MG63 (cell line): ENCODE measurements around the gene PKN2. TPM values are rescaled to one million over a fixed set of nuclear protein-coding genes. Genes with fewer than 3 reads are reported as not detected.

Experiments used
- DNase-seq: peaks from one replicate; pipeline ENCODE4 v3.0.0-alpha.2; 2020
- H3K27me3 ChIP-seq: fragments of 250-450 bp; sonication (Bioruptor Pico); 2 replicates; pipeline ENCODE4 v1.5.1; 2020; ENCODE audit warnings: mild to moderate bottlenecking, moderate library complexity
- H3K36me3 ChIP-seq: fragments of 250-450 bp; sonication (Bioruptor Pico); 2 replicates; pipeline ENCODE4 v1.5.1; 2020; ENCODE audit warnings: mild to moderate bottlenecking, moderate library complexity
- H3K4me3 ChIP-seq: fragments of 250-450 bp; sonication (Bioruptor Pico); 2 replicates; pipeline ENCODE4 v1.5.1; 2020; ENCODE audit warnings: mild to moderate bottlenecking, moderate library complexity
- H3K9me3 ChIP-seq: fragments of 250-450 bp; sonication (Bioruptor Pico); 2 replicates; pipeline ENCODE4 v1.5.1; 2020; ENCODE audit warnings: mild to moderate bottlenecking, moderate library complexity
- total RNA-seq: library from RNA; depleted of rRNA; stranded (reverse); fragments of >200 nt; shearing (Covaris generic); gene quantifications from 2 replicates; pipeline ENCODE4 v1.2.3, GENCODE V29; 2014; ENCODE audit warnings: low replicate concordance

PKN2 gene
- total RNA-seq, 1 experiment from 2014 or later, result 18.0 TPM

GRCh38 chr1:88742531-88742930, 58.5 kb downstream of the PKN2 start:
- H3K4me3 ChIP-seq, result no peak overlapping the region
- peaks cover 7% of the 10 kb centered on the region for H3K36me3 ChIP-seq
- DNase-seq, result no peak
- no peaks in the 10 kb centered on the region for H3K9me3 ChIP-seq
- H3K27me3 ChIP-seq, result no peaks in the 10 kb centered on the region

- no peak for DNase-seq
- Histone ChIP-seq H3K4me3 (no peak overlapping the region), H3K36me3 (peaks cover 7% of the 10 kb centered on the region), H3K27me3 (no peaks in the 10 kb centered on the region), H3K9me3 (no peaks in the 10 kb centered on the region)
Measured at GRCh38 chr1:88744142-88744541, 60.1 kb downstream of the PKN2 start.

GRCh38 chr1:88746916-88747315, 62.8 kb downstream of the PKN2 start:
- Histone ChIP-seq H3K27me3 (no peaks in the 10 kb centered on the region), H3K4me3 (no peak overlapping the region), H3K36me3 (peaks cover 7% of the 10 kb centered on the region), H3K9me3 (no peaks in the 10 kb centered on the region)
- DNase-seq, result no peak

GRCh38 chr1:88751714-88752113, 67.6 kb downstream of the PKN2 start:
- Histone ChIP-seq H3K27me3 (no peaks in the 10 kb centered on the region), H3K36me3 (no peaks in the 10 kb centered on the region; the same call in 1 of the 2 replicates), H3K4me3 (no peak overlapping the region), H3K9me3 (no peaks in the 10 kb centered on the region)
- DNase-seq, result no peak

GRCh38 chr1:88753506-88753905, 69.4 kb downstream of the PKN2 start:
- Histone ChIP-seq H3K9me3 (no peaks in the 10 kb centered on the region), H3K36me3 (no peaks in the 10 kb centered on the region; the same call in 1 of the 2 replicates), H3K4me3 (no peak overlapping the region), H3K27me3 (no peaks in the 10 kb centered on the region)
- DNase-seq, result no peak

- Histone ChIP-seq H3K4me3 (no peak overlapping the region), H3K9me3 (no peaks in the 10 kb centered on the region), H3K36me3 (peaks cover 5% of the 10 kb centered on the region; the same call in 1 of the 2 replicates), H3K27me3 (no peaks in the 10 kb centered on the region)
- DNase-seq, result no peak
Measured at GRCh38 chr1:88763649-88764406, 79.8 kb downstream of the PKN2 start.

GRCh38 chr1:88768187-88768586, 84.1 kb downstream of the PKN2 start:
- no peak overlapping the region for H3K4me3 ChIP-seq
- peaks cover 10% of the 10 kb centered on the region; the same call in 1 of the 2 replicates for H3K36me3 ChIP-seq
- no peak for DNase-seq
- H3K9me3 ChIP-seq, result no peaks in the 10 kb centered on the region
- H3K27me3 ChIP-seq, result no peaks in the 10 kb centered on the region

- peaks cover 10% of the 10 kb centered on the region; the same call in 1 of the 2 replicates for H3K36me3 ChIP-seq
- H3K4me3 ChIP-seq, result no peak overlapping the region
- no peaks in the 10 kb centered on the region for H3K9me3 ChIP-seq
- no peak for DNase-seq
- H3K27me3 ChIP-seq, result no peaks in the 10 kb centered on the region
Measured at GRCh38 chr1:88768816-88769215, 84.7 kb downstream of the PKN2 start.

- H3K9me3 ChIP-seq, result no peaks in the 10 kb centered on the region
- H3K36me3 ChIP-seq, result peaks cover 22% of the 10 kb centered on the region
- no peak overlapping the region for H3K4me3 ChIP-seq
- peak; percentile 33 for DNase-seq
- no peaks in the 10 kb centered on the region for H3K27me3 ChIP-seq
Measured at GRCh38 chr1:88773540-88774150, 89.6 kb downstream of the PKN2 start.

- no peaks in the 10 kb centered on the region for H3K9me3 ChIP-seq
- DNase-seq, result no peak
- no peak overlapping the region for H3K4me3 ChIP-seq
- H3K36me3 ChIP-seq, result peaks cover 22% of the 10 kb centered on the region
- H3K27me3 ChIP-seq, result no peaks in the 10 kb centered on the region
Measured at GRCh38 chr1:88774151-88774556, 90.1 kb downstream of the PKN2 start.

- no peaks in the 10 kb centered on the region for H3K27me3 ChIP-seq
Measured at GRCh38 chr1:88777604-88778149, 93.6 kb downstream of the PKN2 start.

GRCh38 chr1:88779880-88780279, 95.8 kb downstream of the PKN2 start:
- DNase-seq, result no peak
- H3K9me3 ChIP-seq, result no peaks in the 10 kb centered on the region
- H3K4me3 ChIP-seq, result no peak overlapping the region
- H3K36me3 ChIP-seq, result peaks cover 11% of the 10 kb centered on the region
- H3K27me3 ChIP-seq, result no peaks in the 10 kb centered on the region

More at GRCh38 chr1:88777604-88778149, 93.6 kb downstream of the PKN2 start:
- H3K9me3 ChIP-seq, result no peaks in the 10 kb centered on the region
- H3K36me3 ChIP-seq, result peaks cover 14% of the 10 kb centered on the region
- no peak overlapping the region for H3K4me3 ChIP-seq
- no peak for DNase-seq

- no peak for DNase-seq
- Histone ChIP-seq H3K9me3 (no peaks in the 10 kb centered on the region), H3K4me3 (no peak overlapping the region), H3K36me3 (peaks cover 9% of the 10 kb centered on the region), H3K27me3 (no peaks in the 10 kb centered on the region)
Measured at GRCh38 chr1:88780485-88780884, 96.4 kb downstream of the PKN2 start.

- H3K9me3 ChIP-seq, result no peaks in the 10 kb centered on the region
- no peak overlapping the region for H3K4me3 ChIP-seq
- no peak for DNase-seq
- peaks cover 8% of the 10 kb centered on the region for H3K36me3 ChIP-seq
- no peaks in the 10 kb centered on the region for H3K27me3 ChIP-seq
Measured at GRCh38 chr1:88783145-88783544, 99.1 kb downstream of the PKN2 start.

- H3K9me3 ChIP-seq, result no peaks in the 10 kb centered on the region
- no peaks in the 10 kb centered on the region for H3K27me3 ChIP-seq
- peaks cover 8% of the 10 kb centered on the region for H3K36me3 ChIP-seq
- H3K4me3 ChIP-seq, result no peak overlapping the region
- no peak for DNase-seq
Measured at GRCh38 chr1:88784551-88784950, 100.5 kb downstream of the PKN2 start.

- Histone ChIP-seq H3K36me3 (peaks cover 14% of the 10 kb centered on the region), H3K27me3 (no peaks in the 10 kb centered on the region), H3K9me3 (no peaks in the 10 kb centered on the region), H3K4me3 (no peak overlapping the region)
- no peak for DNase-seq
Measured at GRCh38 chr1:88787023-88787903, 103.2 kb downstream of the PKN2 start.

- Histone ChIP-seq H3K27me3 (no peaks in the 10 kb centered on the region), H3K9me3 (no peaks in the 10 kb centered on the region), H3K36me3 (peaks cover 18% of the 10 kb centered on the region), H3K4me3 (no peak overlapping the region)
- no peak for DNase-seq
Measured at GRCh38 chr1:88791192-88791591, 107.1 kb downstream of the PKN2 start.
